NCI-H2029 (cell line): ENCODE data around the gene CLASP1.
"Not testable (repeated sequence)": the region's sequence is repeated elsewhere in the genome, so short reads cannot be mapped to it uniquely, and the experiment has no call there.

ENCODE experiments used
- DNase-seq: peaks from one replicate; lab custom pipeline; 2025; lab: John Stamatoyannopoulos, UW

The CLASP1 gene

GRCh38 chr2:121504316-121504715, 144.9 kb downstream of the CLASP1 start:
- DNase-seq: no peak

- no peak for DNase-seq
Measured at GRCh38 chr2:121502781-121503180, 146.5 kb downstream of the CLASP1 start.

DNA sequence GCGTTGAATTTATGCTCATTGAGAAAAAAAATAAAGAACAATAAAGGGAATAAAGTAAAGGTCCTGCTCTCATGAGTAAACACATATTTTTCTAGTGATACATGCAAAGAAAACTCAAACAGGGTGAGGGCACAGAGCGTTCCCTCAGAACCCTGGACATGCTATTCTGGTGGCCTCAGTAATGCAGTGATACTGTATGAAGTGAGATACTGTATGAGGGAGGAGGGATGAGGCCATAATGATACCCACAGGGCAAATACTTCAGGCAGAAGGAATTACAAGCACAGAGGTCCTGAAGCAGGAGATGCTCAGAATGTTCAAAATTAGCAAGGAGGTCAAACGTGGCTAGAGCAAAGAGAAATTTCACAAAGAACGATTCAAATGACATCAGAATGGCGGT, 147.0 kb downstream of the CLASP1 start:
- DNase-seq: no peak

DNA sequence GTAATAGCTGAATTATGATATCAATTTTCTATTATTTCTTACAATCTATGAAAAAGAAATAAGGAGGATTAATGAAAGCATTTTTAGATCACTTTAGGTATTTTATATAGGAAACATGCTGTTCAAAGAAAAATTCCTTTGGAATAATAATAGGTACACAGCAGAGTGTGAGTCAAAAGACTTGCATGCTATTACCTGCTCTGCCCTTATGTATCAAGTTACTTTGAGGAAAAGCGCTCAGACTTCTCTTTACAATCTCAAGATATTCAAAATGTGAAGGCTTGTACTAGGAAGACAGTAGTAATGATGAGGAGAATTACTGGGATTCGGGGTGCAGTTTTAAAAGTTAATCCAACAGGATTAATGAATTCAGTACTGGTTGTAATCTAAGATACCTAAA, 147.7 kb downstream of the CLASP1 start:
- no peak for DNase-seq

DNA sequence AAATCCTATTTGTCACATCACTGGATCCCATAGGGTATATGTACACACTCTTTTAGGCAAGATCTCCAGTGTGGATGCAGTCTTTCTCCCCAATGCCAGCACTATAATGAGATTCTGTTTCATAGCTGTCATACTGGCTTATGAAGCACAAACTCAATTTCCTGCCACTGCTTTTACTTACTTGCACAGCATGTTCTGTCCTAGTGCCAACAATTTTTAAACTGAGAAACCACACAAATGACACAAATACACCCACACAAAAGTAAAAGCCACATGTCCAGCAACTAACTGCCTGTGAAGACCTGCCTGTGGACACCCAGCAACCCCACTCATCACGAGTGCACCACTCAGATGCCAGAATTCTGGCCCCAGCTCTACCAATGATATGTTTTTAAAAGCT, 148.2 kb downstream of the CLASP1 start:
- no peak for DNase-seq

GRCh38 chr2:121498731-121499130, 150.5 kb downstream of the CLASP1 start:
- no peak for DNase-seq

- DNase-seq: no peak
Measured at GRCh38 chr2:121492409-121492808, 156.9 kb downstream of the CLASP1 start.

DNA sequence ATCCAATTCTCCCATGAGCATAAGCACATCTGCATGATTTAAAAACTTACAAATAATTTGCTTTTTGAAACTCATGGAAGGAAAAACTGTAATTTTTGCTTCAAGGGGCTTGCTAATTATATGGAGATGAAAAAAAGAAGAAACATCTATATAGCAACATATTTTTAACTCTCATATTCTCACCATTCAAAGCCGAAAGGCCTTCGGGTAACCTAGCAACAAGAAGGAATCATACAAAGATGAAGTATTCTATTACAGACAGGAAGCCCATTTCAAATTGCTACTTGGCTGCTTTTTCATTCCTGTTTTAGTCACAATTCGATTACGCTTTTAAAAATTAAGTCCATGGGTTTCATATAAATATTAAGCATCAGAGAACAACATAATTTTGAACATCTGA, 157.7 kb downstream of the CLASP1 start:
- DNase-seq: peak; percentile 44

DNA sequence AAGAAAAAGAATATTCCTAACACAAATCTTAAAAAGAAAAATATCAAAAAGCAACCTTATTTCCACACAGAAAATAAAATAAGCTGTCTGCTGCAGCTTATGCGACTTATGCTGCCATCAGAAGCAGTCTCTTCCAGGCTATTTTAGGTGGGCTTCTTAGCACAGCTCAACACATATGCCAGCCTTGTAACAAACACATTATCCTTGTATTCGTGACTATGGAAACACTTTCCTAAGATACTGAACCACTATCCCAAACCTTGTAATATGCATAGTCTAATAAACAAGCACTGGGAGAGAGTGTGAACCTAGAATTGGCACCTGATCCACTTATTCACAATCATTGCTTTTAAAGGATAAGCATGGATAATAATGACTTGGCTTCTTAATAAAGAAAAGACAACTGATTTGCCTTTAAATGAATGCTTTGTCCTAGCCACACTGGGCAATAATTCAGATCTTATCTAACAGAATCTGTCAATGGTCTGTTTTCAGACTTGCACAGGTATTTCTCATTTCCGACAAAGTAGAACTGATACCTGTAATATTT, 158.6 kb downstream of the CLASP1 start:
- no peak for DNase-seq

DNA sequence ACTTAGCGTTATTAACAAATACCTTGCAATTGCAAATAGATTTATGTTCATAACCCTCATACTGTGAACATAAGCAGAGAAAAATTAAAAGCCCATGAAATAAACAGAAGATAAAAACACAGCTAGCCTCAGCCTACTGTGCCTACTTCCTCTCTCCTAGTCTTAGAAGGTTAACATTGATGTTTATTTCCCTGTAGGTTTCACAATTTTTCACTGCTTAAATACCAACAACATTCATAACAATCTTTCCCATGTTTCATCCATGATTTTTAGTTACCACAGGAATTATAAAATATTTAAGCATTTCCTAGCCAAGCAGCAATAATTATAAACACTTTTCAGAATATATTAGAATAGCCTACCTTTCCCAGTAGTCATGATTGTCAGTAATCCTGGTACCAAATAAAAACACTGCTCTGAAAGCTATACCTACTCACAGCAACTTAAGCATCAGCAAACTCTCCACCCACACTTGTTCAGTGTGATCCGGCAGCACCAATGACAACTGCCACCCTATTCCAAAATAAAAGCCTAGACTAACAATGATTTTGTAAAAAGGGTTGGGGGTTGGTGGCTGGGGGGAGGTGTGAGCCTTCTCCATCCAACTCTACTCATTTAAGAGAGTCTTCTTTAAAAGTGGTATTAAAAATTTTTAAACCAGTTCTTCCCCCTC, 159.2 kb downstream of the CLASP1 start:
- DNase-seq: peak; percentile 10

DNA sequence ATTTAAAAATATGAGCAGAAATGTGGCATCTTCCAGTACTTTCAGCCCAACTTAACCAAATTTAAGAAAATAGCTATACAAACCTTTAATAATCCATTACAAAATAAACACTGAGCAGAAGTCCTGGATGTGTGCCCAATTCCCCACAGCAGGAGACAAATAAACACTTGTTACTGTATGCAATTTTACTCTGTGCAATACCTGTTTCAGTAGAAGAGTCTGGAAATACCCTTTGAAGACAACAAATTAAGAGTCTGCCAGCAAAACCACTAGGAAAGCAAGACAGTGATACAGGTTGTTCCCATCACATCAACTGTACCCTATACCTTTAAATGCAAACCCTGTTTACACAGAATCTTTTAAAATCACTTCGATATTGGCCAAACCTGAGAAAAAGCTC, 160.0 kb downstream of the CLASP1 start:
- DNase-seq: peak; percentile 81

DNA sequence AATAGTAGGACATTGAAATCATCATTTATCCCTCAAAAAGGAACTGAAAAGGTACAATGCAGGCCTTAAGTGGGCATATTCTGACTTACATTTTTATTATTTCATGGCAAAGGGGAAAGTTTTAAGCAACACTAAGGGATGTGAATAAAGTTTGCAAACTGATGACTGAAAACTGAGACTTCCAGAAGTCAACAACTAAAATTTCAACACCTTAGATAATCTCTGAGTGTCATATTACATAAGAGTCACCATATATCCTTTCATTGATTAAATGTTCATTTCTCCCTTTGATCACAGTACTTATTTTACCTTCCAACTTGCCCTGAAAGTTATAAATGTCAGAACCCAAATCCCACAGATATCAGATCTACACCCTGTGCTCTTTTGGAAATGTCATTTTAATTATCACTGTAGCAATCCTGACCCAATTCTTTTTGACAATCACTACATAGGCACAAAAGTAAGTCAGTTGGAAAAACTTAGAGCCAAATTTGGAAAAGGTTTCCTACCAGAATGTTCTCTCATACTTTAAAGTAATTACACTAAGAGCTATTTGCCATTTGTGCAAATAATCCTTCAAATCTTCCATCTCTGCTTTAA, 163.0 kb downstream of the CLASP1 start:
- no peak for DNase-seq

DNA sequence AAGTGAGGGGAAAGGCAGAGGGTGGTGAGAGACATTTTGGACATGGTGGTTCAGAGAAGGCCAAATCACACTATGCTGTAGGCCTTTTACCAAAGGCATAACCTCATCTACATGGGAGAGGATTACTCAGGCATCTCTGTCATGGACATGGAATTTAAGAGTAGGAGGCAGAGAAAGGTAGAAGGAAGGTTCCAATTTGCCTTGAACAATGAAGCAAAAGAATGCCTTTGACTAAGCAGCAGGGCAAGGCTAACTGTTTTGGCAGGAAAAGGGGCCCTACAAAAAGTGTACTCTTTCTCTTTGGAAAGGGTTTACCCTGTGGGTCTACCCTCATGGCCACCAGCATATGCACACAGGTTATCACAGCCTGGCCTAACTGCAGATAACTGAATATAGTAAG, 164.2 kb downstream of the CLASP1 start:
- DNase-seq: no peak

DNA sequence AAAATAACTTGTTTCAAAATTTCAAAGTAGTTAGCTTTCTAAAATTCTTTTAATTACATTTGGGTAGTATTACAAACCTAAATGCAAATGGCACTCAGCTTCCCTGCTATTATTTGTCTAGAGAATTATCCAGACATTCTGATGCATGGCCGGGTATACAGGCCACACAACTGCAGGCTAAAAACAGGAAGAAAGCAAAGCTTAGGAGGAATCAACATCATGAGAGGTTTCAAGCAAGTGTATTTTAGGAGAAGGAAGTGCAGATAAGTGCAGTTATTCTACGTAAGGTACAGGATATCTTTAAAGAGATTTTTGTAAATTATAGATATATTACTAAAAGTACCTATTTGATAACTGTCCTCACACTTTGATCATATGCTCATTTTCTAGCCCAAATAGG, 165.4 kb downstream of the CLASP1 start:
- no peak for DNase-seq

GRCh38 chr2:121483021-121483420, 166.2 kb downstream of the CLASP1 start:
- no peak for DNase-seq

DNA sequence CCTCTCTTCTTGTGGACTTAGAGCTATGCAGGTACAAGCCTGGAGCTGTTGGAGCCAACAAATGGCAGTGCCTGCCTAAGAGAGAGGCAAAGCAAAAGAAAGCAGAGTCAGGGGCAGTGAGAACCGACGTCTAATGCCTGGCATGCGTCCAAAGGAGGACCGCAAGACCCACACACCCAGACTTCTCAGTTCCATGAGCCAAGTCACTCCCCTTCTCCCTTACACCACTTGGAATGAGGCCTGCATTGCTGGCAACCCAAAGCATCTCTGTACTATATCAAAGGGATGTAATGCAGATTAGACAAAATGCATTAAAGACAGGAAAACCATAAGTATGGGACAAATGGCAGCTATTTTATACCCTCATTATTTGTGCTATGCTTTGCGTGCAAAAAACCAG, 168.4 kb downstream of the CLASP1 start:
- peak; percentile 49 for DNase-seq

- peak; percentile 61 for DNase-seq
Measured at GRCh38 chr2:121479882-121480522, 169.3 kb downstream of the CLASP1 start.

- no peak for DNase-seq
Measured at GRCh38 chr2:121478996-121479745, 170.1 kb downstream of the CLASP1 start.

- DNase-seq: not testable (repeated sequence)
Measured at GRCh38 chr2:121478358-121478995, 170.8 kb downstream of the CLASP1 start.

GRCh38 chr2:121476684-121477083, 172.6 kb downstream of the CLASP1 start:
- no peak for DNase-seq

DNA sequence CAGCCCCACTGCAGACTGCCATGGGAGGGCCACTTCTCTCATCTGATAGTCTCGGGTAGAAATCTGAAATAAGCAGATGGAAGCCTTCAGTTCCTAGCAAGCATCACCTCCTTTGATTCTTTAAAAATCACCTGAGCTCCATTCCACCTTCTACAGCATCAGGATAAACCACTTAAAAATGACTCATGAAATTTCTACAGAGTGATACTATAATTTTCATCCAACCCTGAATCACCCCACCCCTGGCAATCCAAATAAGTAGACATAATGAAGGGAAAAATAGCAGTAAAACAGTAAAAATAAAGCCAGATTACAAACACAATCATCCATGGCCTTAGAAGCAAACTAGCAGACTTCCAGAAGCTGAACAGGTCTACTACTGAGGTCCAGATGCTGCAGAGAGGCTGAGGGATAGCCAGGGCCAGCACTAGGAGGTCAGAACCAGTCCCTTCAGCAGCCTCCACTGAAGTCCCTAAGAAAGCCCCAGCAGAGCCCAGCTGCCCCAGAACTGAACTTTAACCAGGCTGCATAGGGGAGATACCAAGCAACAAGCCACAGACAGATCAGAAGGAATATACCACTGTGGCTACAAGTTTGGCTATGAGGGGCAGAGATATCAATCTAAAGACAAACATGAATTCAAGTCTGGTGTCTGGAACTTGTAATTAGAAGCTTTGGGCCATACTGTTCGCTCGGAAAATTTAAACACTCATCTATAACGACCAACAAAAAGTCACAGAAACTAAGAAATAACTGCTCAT, 173.3 kb downstream of the CLASP1 start:
- no peak for DNase-seq
